EH (cell line): Measurements from ENCODE around the gene LILRA5.
"Not testable (repeated sequence)": the region's sequence is repeated elsewhere in the genome, so short reads cannot be mapped to it uniquely, and the experiment has no call there.

Experiments used
- DNase-seq: peaks from one replicate; pipeline ENCODE4 v3.0.0-alpha.2; 2015; ENCODE audit warnings: low read depth

The LILRA5 gene

DNA sequence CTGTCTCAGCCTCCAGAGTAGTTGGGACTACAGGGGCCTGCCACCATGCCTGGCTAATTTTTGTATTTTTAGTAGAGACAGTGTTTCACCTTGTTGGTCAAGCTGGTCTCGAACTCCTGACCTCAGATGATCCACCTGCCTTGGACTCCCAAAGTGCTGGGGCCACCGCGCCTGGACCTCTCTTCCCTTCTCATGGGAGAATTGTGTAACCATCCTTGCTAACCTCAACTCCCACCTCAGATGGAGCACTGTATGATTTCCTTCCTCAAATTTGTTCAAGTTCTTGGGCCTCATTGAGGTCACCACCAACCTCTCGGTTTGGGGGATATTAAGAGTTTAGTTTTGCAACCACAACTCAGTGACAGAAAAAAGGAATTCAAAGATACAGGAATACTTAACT is 10.7 kb downstream of the LILRA5 start:
- no peak for DNase-seq

DNA sequence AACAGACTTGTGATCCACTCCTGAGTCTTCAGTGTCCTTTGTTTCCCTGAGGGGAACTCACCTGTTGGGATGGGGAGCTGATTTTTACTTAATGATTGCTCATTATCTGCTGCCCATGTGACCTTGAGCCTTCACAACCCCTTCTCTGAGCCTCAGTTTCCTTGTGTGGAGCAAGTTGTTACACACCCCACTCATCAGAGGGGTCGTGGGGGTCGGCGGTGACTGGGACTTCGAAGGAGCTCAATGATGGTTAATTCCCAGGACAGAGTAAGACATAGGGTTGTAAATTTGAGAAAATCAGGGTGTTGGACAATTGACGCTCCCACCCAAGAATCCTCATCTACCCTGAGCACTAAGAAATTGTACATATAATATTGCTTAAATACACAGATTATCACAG is 13.5 kb downstream of the LILRA5 start:
- no peak for DNase-seq

GRCh38 chr19:54299126-54299498 is 13.9 kb downstream of the LILRA5 start:
- no peak for DNase-seq

DNA sequence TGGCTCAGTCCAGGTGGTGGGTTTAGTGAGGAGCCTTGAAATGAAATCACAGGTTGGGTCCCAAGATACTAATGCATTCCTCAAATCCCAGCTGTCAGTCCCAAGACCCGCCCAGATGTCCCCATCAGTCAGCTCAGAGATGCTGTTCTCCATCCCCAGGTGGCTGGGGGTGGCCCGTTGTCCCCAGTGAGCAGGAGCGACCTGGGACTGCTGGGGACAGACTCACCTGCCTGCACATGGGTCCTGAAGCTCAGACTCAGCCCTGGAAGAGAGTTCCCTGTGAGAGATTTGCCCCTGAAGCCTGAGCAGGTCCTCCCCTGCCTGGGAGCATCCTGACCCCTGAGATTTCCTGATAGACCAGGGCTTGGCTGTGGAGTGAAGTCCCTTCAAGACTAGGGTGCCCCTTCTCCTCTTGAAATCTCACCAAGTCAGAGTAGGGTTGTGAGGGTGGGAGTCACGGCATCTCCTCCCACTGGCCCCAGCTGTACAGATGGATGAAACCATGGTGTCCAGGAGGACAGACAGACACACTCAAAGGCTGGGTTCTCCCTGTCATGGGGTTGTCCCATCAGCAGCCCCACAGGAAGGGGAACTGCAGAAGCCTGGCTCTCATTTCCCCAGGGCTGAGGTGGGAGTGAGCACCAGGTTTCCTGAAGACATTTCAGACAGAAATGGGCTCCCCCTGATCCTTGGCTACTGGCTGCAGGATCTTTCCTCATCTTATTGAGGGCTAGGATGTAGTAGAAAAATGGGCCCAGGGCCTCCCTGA is 14.4 kb downstream of the LILRA5 start:
- DNase-seq: no peak

DNA sequence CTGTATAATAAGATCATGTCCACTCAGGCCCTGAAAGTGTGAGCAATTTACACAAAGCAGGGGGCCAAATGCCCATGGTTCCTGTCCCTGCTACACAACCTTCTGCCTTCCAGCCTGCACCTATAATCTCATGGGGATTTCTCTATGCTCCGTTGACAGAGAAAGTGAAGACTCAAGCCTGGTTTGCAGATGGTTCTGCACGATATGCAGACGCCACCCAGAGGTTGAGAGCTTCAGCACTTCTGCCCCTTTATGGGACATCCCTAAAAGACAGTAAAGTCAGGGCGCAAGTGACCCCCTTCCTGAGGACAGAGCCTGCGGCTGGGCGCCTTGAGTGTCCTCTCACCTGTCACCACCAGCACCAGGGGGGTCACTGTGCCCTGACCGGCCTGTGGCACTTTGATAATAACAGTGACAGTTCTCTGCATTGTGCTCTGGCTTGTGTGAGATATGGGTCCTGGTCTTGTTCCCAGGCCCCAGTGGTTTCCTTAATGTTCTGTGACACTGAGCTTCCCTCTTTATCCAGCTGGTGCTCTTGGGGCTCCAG is 15.1 kb downstream of the LILRA5 start:
- peak; percentile 12 for DNase-seq

DNA sequence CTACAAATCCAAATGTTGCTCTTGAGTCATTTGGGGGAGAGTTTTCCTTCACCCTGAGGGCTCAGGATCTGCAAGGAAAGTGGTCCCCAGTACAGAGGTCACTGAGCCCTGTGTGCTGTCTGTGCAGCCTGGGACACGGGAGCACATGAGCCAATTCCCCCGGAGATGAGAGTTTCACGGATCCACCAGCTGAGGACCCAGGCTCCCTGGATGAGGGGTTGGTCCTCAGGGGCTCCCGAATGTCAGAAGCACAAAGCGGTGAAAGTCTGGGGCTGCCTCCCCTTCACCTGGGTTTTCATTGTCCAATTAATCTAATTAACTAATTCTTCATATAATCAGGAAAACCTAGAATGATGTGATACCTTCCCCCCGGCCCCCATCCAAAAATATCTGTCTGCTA is 18.4 kb downstream of the LILRA5 start:
- DNase-seq: no peak

GRCh38 chr19:54289160-54289559 is 23.8 kb downstream of the LILRA5 start:
- not testable (repeated sequence) for DNase-seq

DNA sequence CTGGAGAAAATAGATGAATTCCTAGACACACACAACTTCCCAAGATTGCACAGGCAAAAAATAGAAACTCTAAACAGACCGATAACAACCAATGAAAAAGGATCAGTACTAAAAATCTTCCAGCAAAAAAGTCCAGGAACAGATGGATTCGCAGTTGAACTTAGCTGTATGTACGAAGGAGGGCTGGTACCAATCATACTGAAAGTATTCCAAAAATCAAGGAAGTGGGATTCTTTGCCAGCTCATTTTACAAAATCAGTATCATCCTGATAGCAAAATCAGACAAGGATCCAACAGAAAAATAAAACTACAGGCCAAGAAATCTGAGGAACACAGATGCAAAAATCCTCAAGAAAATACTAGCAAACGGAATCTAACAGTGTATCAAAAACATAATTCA is 25.5 kb downstream of the LILRA5 start:
- DNase-seq: peak; percentile 81

DNA sequence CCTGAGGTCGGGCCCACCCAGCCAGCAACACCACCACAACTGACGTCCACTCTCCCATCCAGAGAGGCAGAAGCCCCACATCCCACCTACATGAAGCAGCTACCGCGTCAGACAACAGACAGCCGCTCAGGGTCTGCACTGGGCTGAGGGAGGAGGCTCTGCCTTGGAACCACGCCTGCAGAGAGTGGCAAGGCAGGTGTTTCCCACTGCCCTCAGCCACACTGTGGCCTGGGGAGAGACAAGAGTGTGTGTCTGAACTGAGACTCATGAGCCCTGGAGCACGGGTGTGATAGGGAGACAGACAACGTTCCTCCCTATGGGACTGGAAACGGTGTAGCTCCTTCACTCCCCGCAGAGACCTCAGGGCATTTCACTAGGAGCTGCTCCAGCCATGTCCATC is 26.7 kb downstream of the LILRA5 start:
- DNase-seq: not testable (repeated sequence)

GRCh38 chr19:54285427-54286056 is 27.4 kb downstream of the LILRA5 start:
- DNase-seq: not testable (repeated sequence)

GRCh38 chr19:54282686-54283470 is 30.1 kb downstream of the LILRA5 start:
- DNase-seq: no peak

DNA sequence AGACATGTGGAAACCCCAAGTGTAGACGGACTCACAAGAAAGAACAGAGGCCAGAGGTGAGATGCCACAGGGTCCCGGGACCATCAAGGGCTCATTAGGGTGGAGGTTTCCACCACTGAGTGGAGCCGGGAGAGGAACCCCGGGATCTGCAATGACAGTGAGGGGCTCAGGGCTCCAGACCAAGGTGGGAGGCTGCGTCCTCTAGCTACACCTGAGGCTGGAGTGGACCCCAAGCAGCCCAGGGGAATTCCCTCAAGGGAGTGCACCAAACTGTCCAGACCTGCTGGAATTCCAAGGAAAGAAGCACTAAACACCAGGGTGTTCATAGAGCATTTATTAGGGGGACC is 31.3 kb downstream of the LILRA5 start:
- not testable (repeated sequence) for DNase-seq

DNA sequence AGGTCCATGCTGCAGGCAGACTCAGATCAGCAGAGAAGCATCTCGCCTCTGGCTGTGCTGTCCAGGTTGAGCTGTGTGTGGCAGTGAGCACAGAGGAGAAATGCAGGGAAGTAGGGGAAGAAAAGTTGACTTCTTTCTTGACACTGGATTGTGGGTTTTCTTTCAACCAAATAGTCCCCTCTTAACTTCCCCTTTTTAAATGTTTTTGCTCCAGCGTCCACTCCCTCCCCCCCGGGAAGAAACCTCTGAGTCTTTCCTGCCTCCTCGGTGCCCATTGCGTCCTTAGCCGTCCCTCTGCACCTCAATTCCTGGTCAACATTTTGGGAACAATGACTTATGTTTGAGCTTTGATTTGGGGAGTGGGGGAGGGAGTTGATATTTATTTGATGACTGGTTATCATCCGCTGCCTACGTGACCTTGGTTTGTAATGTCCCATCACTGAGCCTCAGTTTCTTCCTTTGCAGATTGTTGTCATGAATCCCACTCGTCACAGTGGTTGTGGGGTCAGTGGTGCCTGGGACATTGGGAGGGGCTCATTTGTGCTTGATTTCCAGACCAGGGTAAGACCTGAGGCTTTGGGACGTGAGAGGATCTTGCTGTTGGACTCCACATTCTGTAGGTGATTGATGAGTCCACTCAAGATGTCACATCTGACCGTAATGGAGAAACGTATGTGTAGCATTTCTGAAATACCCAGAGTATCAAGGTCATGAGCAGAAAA is 31.8 kb downstream of the LILRA5 start, which contains the start of gene LILRB2:
Gene LILRB2, minus strand, starts transcription at position 104 of the 722 bp plus-strand sequence. CDS start 614 bp downstream, outside the sequence.
- DNase-seq: no peak

- DNase-seq: not testable (repeated sequence)
Observed at GRCh38 chr19:54280441-54280840, 32.5 kb downstream of the LILRA5 start.

DNA sequence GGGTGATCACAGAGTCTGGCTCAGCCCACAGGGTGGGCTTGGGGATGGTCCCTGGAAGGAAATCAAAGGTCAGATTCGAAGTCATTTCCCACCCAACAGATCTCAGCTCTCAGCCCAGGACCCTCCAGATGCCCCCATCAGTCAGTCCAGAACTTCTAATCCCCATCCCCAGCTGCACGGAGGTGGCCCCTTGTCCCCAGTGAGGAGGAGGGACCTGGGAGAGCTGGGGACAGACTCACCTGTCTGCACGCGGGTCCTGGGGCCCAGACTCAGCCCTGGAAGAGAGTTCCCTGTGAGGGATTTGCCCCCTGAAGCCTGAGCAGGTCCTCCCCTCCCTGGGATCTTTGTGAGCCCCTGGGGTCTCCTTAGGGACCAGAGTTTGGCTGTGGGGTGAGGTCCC is 32.9 kb downstream of the LILRA5 start:
- DNase-seq: not testable (repeated sequence)

DNA sequence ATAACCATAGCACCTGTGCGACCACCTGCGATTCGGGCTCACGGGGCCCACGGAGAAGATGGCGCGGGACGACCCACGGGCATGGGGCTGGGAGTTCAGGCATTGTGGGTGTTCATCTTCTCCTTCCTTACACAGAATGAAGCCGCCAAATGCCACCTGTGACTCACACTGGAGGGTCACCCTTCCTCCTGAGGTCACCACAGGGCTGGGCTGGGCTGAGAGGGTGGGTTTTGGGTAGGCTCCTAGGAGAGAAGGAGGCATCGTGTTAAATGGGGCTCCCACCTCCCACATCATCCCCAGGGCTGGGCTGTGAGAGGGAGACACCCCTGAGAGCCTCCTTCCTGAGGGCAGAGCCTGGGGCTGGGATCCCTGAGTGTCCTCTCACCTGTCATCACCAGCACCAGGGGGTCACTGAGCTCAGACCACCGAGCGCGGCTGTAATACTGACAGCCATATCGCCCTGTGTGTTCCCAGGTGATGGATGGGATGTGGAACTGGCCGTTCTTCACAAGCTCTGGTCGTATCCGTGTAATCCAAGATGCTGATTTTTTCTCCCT is 33.5 kb downstream of the LILRA5 start:
- no peak for DNase-seq

DNA sequence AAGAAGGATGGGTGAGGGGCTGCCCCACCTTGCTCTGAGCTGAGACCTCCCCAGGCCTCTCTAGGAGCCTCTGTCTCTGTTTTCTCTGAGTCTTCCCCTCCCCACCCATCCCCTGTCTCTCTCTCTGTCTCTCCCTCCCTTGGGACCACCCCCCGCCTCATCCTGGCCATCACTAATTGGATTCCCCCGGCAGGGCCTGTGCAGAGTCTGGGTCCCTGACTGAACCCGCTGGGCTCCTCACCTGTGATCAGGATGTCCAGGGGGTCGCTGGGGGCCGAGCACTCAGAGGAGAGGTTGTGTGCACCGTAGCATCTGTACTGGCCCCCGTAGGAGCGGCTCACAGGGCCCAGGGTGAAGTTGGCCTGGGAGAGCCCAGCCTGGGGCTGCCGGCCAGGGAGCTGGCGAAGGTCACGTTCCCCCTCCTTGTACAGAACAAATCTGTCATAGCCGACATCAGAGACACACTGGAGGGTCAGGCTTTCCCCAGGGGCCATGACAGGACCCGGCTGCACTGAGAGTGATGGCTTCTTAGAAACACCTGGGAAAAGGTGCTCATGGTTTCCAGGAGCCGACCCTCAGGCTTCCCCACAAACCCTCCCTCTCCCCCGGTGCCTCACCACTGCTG is 34.3 kb downstream of the LILRA5 start:
- DNase-seq: not testable (repeated sequence)

DNA sequence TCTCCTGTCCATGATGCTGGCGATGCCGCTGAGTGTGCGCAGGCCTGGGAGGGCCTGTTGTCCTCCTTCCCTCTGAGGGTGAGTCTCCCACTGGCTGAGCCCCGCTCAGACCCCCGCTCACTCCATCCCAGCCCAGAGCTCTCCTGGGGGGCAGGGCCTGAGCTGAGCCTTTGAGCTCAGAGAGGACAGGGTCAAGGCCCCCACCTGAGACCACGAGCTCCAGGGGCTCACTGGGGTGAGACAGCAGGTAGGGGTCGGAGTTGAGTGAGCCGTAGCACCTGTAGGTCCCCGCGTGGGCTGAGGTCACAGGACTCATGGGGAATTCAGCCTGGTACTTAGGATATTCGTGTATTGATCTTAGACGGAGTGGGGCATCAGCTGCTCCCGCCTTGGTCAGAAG is 34.9 kb downstream of the LILRA5 start:
- DNase-seq: not testable (repeated sequence)

DNA sequence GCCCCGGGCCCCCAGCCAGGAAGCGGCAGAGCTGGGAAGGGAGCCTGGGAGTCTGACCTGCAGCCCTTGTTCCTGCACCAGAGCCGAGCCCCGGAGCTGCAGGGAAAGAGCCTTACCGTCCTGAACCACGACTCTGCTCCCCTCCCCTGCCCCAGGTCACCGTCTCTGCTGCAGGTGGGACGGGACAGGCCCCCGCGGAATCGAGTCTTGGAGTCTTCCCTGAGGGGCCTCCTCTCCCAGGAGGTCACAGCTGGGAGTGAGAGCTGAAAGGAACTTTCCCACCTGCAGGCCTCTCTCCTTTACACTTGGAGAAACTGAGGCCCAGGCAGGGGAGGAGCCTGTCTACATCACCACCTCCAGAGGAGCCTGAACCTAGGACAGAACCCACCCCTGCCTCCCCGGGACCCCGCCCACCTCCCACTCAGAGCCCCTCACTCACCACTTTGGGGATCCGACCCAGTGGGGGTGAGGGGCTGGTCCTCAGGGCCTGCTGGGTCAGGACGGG is 35.8 kb downstream of the LILRA5 start:
- not testable (repeated sequence) for DNase-seq

GRCh38 chr19:54275951-54276350 is 37.0 kb downstream of the LILRA5 start:
- DNase-seq: no peak

- not testable (repeated sequence) for DNase-seq
Observed at GRCh38 chr19:54274516-54274915, 38.5 kb downstream of the LILRA5 start.
